MM.1S (cell line): Measurements from ENCODE around the gene FXYD3.

Experiments used
- DNase-seq: peaks from one replicate; pipeline ENCODE4 v3.0.0-alpha.2; 2015
- H2AFZ ChIP-seq: fragments of 300-600 bp; sonication (generic); 2 replicates; pipeline ENCODE4 v1.6.0; 2016; ENCODE audit warnings: antibody characterized with exemption, low read length
- H3F3A ChIP-seq: fragments of 300-600 bp; sonication (generic); 2 replicates; pipeline ENCODE4 v1.6.1; 2016; ENCODE audit warnings: mild to moderate bottlenecking, antibody characterized with exemption, low read length, moderate library complexity, mixed read lengths; ENCODE audit not compliant: insufficient read depth
- H3K27ac ChIP-seq: fragments of 300-600 bp; sonication (generic); 2 replicates; pipeline ENCODE4 v1.5.1; 2016; ENCODE audit warnings: mild to moderate bottlenecking, low read length
- H3K27me3 ChIP-seq: fragments of 300-600 bp; sonication (generic); replicated peaks from 2 replicates; pipeline ENCODE4 v1.6.0; 2016; ENCODE audit warnings: low read length; ENCODE audit not compliant: insufficient read depth
- H3K36me3 ChIP-seq: fragments of 300-600 bp; sonication (generic); replicated peaks from 2 replicates; pipeline ENCODE4 v1.6.1; 2016; ENCODE audit warnings: mild to moderate bottlenecking, low read length, mixed read lengths; ENCODE audit not compliant: insufficient read depth
- H3K4me1 ChIP-seq: fragments of 300-600 bp; sonication (generic); 2 replicates; pipeline ENCODE4 v1.6.1; 2016; ENCODE audit warnings: low read length, mixed read lengths
- H3K4me2 ChIP-seq: fragments of 300-600 bp; sonication (generic); 2 replicates; pipeline ENCODE4 v1.6.0; 2016; ENCODE audit warnings: low read depth, low read length
- H3K4me3 ChIP-seq: fragments of 300-600 bp; sonication (generic); 2 replicates; pipeline ENCODE4 v1.5.1; 2016; ENCODE audit warnings: low read length, mixed read lengths
- H3K79me2 ChIP-seq: fragments of 300-600 bp; sonication (generic); 2 replicates; pipeline ENCODE4 v1.6.1; 2016; ENCODE audit warnings: mixed run types, low read length, mixed read lengths
- H3K9ac ChIP-seq: fragments of 300-600 bp; sonication (generic); 2 replicates; pipeline ENCODE4 v1.6.1; 2016; ENCODE audit warnings: low read length, mixed read lengths
- H3K9me2 ChIP-seq: fragments of 300-600 bp; sonication (generic); replicated peaks from 2 replicates; pipeline ENCODE4 v1.6.1; 2016; ENCODE audit warnings: mild to moderate bottlenecking, low read length, mixed read lengths; ENCODE audit not compliant: insufficient read depth
- H3K9me3 ChIP-seq: fragments of 300-600 bp; sonication (generic); replicated peaks from 2 replicates; pipeline ENCODE4 v1.6.1; 2016; ENCODE audit warnings: mild to moderate bottlenecking, low read length, mixed read lengths; ENCODE audit not compliant: insufficient read depth
- H4K20me1 ChIP-seq: fragments of 300-600 bp; sonication (generic); 2 replicates; pipeline ENCODE4 v1.6.1; 2016; ENCODE audit warnings: mild to moderate bottlenecking, low read length, moderate library complexity, mixed read lengths; ENCODE audit not compliant: insufficient read depth
- EZH2 ChIP-seq: fragments of 300-600 bp; sonication (generic); optimal IDR thresholded peaks from 2 replicates; pipeline ENCODE3; 2017; ENCODE audit warnings: low read depth, mild to moderate bottlenecking, antibody characterized with exemption, low read length, mixed read lengths
- EZH2phosphoT487 ChIP-seq: fragments of 300-600 bp; sonication (generic); IDR thresholded peaks from 2 replicates; pipeline ENCODE4 v1.6.1; 2018; ENCODE audit warnings: antibody characterized with exemption, low read length
- TF ChIP-seq, protein P1 (sequence below): fragments of 300-600 bp; sonication (generic); IDR thresholded peaks from 2 replicates; pipeline ENCODE4 v1.5.1; 2016; ENCODE audit warnings: antibody characterized with exemption, low read length, mixed read lengths

The FXYD3 gene

GRCh38 chr19:35068941-35069634, 46.5 kb upstream of the FXYD3 start:
- Histone ChIP-seq H3K4me3 (no peak overlapping the region), H3K9ac (no peak overlapping the region), H3K4me1 (no peaks in the 10 kb centered on the region), H3K27ac (no peak overlapping the region), H3K27me3 (peaks cover 53% of the 10 kb centered on the region), H4K20me1 (no peaks in the 10 kb centered on the region), H3F3A (no peaks in the 10 kb centered on the region), H3K9me2 (no peaks in the 10 kb centered on the region), H3K36me3 (no peaks in the 10 kb centered on the region), H3K4me2 (no peak overlapping the region; the same call in 1 of the 2 replicates), H2AFZ (no peak overlapping the region), H3K79me2 (no peaks in the 10 kb centered on the region), H3K9me3 (no peaks in the 10 kb centered on the region)
- TF ChIP-seq, protein P1, sequence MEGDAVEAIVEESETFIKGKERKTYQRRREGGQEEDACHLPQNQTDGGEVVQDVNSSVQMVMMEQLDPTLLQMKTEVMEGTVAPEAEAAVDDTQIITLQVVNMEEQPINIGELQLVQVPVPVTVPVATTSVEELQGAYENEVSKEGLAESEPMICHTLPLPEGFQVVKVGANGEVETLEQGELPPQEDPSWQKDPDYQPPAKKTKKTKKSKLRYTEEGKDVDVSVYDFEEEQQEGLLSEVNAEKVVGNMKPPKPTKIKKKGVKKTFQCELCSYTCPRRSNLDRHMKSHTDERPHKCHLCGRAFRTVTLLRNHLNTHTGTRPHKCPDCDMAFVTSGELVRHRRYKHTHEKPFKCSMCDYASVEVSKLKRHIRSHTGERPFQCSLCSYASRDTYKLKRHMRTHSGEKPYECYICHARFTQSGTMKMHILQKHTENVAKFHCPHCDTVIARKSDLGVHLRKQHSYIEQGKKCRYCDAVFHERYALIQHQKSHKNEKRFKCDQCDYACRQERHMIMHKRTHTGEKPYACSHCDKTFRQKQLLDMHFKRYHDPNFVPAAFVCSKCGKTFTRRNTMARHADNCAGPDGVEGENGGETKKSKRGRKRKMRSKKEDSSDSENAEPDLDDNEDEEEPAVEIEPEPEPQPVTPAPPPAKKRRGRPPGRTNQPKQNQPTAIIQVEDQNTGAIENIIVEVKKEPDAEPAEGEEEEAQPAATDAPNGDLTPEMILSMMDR = no peak
- TF ChIP-seq EZH2 = no peak
- no peak for TF ChIP-seq EZH2phosphoT487
- DNase-seq = no peak

DNA sequence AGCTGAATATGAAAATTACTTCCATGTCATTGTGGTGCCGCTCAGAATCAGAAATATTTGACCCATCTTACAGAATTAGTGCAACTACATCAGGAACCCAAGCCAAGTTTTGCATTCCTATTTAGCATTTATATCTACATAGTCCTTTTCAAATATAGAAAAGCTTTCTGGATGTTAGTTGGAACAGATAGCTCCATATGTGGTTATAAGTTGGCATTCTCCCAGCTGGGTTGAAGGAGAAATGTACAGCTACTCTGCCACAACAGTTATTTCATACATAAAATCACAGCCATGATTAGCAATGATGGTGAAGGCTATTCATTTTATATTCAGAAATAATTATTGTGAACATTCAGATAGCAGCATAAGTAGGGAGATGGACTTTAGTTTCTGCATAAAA, 45.9 kb upstream of the FXYD3 start:
- H3F3A ChIP-seq = no peaks in the 10 kb centered on the region
- no peak overlapping the region for H2AFZ ChIP-seq
- no peaks in the 10 kb centered on the region for H3K79me2 ChIP-seq
- no peak overlapping the region for H3K27ac ChIP-seq
- H4K20me1 ChIP-seq = no peaks in the 10 kb centered on the region
- H3K9me3 ChIP-seq = no peaks in the 10 kb centered on the region
- H3K9ac ChIP-seq = no peak overlapping the region
- no peaks in the 10 kb centered on the region for H3K4me1 ChIP-seq
- no peak overlapping the region for H3K4me2 ChIP-seq
- DNase-seq = no peak
- no peak overlapping the region for H3K4me3 ChIP-seq
- peaks cover 58% of the 10 kb centered on the region for H3K27me3 ChIP-seq
- no peaks in the 10 kb centered on the region for H3K36me3 ChIP-seq
- no peaks in the 10 kb centered on the region for H3K9me2 ChIP-seq
- TF ChIP-seq EZH2phosphoT487 (no peak), EZH2 (no peak)
- TF ChIP-seq, protein P1 = no peak

- Histone ChIP-seq H3K4me1 (no peaks in the 10 kb centered on the region), H3F3A (no peaks in the 10 kb centered on the region), H2AFZ (no peak overlapping the region), H3K27me3 (peaks cover 65% of the 10 kb centered on the region), H3K9me2 (no peaks in the 10 kb centered on the region), H3K4me2 (no peak overlapping the region), H3K27ac (no peak overlapping the region), H3K9ac (no peak overlapping the region), H3K79me2 (no peaks in the 10 kb centered on the region), H3K36me3 (no peaks in the 10 kb centered on the region), H3K4me3 (no peak overlapping the region), H4K20me1 (no peaks in the 10 kb centered on the region), H3K9me3 (no peaks in the 10 kb centered on the region)
- no peak for DNase-seq
- TF ChIP-seq EZH2 (no peak), EZH2phosphoT487 (no peak)
- TF ChIP-seq, protein P1 = no peak
Measured at GRCh38 chr19:35070471-35070870, 45.2 kb upstream of the FXYD3 start.
